Tongue (tissue), 2 donors: ENCODE data around the gene ADSL. TPM values are rescaled to one million over a fixed set of nuclear protein-coding genes. Genes with fewer than 3 reads are reported as not detected.
"Not testable (repeated sequence)": the region's sequence is repeated elsewhere in the genome, so short reads cannot be mapped to it uniquely, and the experiment has no call there.

Source experiments
- DNase-seq: peaks from one replicate; pipeline ENCODE4 v3.0.0-alpha.2; 2015
- total RNA-seq: library from RNA; depleted of rRNA; stranded (reverse); fragments of >200 nt; gene quantifications from one replicate; pipeline ENCODE4 v1.2.3, GENCODE V29; 2014

ADSL gene
- total RNA-seq = 236 TPM

DNA sequence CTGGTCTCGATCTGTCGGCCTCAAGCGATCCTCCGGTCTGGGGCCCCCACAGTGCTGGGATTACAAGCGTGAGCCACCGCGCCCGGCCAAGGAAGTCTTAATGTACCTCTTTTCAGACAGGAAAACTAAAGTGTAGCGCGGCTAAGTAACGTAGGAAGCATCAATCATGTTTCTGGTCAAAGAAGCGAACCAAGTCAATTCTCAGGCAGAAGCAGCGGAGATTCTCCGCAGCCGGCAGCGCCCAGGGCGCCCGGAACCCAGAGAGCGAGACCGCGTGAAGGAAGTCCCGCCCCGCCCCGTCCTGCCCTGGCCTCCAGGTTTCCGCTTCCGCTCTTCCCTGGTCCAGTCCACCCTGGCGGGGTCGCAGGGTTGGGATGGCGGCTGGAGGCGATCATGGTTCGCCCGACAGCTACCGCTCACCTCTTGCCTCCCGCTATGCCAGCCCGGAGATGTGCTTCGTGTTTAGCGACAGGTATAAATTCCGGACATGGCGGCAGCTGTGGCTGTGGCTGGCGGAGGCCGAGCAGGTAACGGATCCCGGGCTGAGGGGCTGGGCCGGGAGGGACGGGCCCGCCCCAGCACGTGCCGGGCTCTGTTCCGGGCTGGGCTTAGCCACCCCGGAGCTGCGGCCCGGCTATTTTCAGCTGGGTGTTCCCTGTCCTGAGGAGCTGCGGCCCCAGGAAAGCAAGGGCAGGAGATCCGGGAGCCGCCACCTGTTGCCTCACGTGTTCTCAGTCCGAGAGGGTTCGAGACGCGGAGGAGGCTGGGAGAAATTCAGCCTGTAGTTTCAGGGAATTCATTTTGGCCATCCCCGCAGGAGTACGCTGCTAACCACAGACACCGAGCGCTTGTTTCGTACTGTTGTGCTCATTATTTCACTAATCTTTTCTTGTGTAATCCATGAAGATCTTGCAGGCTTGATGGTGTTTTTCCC lies at the start of gene ADSL:
ADSL (plus strand) TSS at position 316 of the 934 bp plus-strand sequence; CDS start at position 375, 59 bp downstream.
- peak; percentile 96 for DNase-seq

DNA sequence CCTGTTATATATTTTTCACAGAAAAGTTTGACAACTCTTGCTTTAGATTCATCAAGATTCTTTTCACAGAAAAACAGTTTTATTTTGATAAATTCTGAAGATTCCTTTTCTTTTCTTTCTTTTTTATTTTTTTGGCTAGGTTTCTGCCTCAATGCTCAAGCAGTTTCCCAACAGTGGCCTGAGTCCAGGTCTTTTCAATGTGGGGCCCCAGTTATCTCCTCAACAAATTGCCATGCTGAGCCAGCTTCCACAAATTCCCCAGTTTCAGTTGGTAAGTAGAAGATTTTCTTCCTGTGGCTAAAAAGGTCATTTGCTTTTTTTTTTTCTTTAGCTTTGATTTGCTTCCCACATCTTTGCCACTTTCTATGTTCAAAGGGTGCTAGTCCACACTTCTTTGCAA lies 46.0 kb upstream of the ADSL start:
- no peak for DNase-seq

DNA sequence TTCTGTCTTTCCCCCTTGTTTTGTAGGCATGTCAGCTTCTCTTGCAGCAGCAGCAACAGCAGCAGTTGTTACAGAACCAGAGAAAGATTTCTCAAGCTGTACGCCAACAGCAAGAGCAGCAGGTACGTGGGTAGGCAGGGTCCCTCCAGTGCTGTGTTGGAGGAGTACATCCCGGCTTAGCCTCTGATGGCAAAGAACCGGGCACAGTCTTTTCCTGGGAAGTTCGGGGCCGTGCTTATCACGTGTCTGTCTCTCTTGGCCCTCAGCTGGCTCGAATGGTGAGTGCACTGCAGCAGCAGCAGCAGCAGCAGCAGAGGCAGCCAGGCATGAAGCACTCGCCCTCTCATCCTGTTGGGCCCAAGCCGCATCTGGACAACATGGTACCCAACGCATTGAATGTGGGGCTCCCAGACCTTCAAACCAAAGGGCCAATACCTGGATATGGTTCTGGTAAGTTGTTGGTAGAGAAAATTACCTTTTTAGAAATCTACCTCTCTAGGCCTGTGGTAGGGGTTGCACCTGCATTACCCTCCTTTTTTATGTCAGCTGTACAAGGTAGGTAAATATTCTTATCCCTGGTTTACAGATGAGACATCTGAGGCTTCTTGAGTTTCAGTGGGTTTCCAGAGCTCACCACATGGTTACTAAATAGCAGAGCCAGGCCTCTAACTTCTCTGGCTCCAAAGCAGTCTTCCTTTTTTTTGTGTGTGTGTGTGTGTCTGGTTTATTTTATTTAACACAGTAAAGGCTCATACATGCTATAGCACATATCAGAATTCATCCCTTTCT lies 45.2 kb upstream of the ADSL start:
- no peak for DNase-seq

DNA sequence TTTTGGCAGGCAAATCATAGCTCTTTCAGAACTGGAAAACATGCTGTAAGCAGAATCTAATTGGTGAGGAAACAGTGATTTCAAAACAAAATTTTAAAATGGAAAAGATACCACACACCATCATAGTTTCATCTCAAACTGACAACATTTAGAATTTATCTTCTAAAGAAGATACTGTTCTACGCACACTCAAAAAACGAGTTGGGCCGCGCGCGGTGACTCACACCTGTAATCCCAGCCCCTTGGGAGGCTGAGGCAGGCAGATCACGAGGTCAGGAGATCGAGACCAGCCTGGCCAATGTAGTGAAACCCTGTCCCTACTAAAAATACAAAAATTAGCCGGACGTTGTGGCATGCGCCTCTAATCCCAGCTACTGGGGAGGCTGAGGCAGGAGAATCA lies 44.2 kb upstream of the ADSL start:
- no peak for DNase-seq

DNA sequence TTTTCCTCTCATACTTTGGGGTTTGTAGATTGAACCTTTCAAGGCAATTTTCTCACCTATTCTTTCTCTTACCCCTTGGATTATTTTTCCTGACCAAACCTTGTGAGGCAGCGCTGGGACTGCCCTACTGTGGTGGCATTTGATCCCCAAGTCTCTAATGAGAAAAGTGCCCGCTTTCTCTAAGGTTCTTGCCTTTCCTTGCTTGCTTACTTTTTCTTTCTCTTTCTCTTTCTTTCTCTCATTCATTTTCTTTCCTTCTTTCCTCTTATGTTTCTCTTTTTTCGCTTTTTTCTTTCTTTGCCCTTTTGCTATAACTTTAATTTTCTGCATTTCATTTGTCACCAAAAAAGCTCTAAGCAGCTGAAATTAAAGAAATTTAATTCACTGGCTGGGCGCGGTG lies 40.7 kb upstream of the ADSL start:
- no peak for DNase-seq

DNA sequence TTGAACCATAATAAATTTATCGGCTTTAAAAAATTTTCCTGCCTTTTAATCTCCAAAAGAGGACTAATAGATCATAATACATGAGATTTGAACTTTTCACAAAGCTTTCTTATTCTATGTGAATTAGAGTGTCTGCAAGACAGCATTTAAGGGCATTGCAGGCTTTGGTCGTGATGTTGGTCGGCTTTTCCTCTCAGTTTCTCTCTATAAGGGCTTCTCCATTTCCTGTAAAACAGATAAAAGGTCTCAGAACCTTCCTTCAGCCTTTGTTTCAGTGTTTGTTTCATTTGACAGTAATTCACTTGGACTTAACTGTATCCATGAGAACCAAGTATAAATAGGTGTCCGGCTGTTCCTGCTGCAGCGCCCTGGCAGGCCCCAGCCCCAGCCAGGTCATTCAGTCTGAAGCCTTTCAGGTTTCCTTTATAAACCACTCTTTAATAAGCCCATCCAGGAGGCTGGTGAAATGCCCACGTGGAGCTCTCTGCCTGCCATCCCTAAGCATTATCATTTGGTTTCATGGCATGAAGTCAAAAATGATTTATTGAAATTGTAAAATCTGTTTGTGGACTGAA lies 37.2 kb upstream of the ADSL start:
- no peak for DNase-seq

DNA sequence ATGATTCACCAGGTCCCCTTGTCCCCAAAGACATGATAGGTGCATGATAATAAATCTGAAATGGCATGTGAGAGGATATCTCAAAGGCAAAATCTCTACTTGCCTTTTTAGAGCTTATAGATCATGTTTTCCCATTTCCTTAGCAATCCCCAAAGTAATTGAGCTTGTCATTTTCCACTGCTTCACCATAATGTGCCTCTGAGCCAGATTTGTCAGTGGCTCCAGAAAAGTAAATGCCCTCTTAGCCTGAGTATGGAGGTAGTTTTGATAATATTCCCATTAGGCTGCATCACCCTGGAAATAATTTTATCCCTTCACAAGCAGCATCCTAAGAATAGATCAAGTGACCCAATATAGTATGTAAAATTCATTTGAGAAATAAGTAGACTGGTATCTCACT lies 36.7 kb upstream of the ADSL start:
- no peak for DNase-seq

DNA sequence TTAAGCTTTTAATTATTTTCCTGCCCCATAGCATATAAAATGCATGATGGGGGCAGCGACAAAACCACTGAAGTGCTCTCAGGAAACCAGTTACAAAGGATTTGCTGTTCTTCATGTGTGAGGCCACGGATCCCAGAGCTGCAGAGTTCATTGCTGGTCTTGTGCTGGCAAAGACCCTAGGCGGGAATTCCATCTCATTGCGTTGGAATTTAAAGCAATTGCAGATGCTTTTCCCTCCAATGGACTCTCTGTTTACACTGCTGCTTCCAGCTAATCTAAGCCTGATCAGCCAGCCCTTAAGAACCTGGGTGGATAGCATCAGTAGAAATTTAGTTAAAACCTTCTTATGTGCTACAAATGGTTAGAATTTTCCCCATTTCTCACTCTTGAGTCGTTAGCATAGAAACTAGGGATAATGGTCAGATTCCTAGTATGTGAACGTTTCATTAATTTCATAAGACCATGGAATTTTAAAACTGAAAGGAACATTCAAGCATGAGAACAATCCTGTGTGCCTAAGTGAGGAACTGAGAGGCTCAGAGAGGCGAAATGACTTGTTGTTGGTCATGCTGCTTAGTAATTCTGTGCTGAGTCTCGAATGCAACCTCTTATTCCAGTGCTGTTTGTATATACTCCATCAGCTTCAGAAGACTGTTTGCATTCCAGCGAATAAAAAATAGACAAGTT lies 36.1 kb upstream of the ADSL start:
- DNase-seq = peak; percentile 78

DNA sequence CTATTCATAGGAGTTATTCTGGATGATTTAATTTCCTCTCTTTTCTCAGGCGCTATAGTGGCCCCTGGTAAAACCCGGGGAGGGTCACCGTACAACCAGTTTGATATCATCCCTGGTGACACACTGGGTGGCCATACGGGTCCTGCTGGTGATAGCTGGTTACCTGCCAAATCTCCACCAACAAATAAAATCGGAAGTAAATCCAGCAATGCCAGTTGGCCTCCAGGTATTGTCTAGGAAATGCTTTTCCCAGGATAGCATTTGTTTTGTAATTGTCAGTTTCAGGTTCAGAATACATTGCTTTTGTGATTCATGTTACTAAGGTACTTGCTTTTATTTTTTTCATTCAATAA lies 35.6 kb upstream of the ADSL start:
- DNase-seq = no peak

DNA sequence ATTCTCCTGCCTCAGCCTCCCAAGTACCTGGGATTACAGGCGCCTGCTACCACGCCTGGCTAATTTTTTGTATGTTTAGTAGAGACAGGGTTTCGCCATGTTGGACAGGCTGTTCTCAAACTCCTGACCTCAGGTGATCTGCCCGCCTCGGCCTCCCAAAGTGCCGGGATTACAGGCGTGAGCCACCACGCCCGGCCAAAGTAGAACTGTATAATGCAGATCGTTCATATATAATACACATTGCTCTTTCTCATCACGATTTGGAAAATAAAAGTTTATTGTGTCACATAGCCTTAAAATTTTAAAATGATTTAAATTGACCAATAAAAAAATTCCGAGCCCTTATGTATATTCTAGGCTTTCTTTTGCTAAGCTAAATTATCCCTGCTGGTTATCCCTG lies 34.7 kb upstream of the ADSL start:
- not testable (repeated sequence) for DNase-seq

DNA sequence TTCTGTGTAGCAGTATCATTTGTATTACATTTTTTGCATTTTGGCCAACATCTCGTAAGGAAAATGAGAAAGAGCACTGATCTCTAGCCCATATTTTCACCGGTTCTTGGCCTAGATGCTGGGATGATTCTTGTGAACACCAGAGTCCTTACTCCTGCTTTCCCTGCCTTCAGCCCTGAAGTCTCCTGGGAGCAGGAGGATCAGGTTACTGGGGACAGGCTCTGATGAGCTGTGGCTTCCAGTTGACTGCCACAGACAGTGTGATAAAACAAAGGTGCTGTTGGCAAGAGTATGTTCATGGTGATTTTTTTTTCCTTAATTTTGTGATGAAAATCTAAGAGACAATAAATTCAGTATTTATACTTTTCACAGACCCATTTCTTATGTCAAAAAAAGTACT lies 34.2 kb upstream of the ADSL start:
- no peak for DNase-seq

DNA sequence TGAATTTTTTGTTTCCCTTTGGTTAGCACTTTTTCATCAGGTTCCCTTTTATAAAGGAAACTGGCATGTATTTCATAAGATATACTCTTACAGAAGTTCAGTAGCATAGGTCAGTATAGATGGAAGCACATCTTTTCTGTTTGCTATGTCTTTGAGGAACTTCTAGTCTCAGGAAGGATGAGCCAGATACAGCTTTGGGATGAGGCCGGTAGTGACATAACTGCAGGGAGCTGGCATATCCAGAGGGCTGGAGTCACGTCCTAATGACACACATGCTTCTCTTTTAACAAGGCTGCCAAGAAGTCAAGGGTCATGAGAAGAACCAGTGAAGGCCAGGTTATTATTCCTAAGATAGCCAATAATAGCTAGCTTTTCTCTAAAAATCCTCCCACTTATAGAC lies 33.3 kb upstream of the ADSL start:
- DNase-seq = no peak

DNA sequence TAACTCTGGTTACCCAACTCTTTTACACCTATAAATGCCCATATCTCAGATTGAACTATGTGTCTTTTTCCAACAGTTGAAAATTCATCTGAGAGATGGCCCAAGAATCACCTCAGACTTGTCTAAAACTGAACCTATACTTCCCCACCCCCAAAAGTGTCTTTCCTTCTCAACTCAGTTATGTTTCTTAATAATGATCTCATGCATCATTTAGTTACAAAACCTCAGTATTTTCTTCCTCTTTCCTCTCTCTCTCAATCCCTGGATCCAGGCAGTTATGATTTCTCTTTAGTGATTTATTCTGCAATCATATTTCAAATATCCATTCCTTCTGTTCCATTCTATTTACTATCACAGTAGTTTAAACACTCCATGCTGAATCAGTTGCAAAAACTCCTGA lies 32.3 kb upstream of the ADSL start:
- no peak for DNase-seq

DNA sequence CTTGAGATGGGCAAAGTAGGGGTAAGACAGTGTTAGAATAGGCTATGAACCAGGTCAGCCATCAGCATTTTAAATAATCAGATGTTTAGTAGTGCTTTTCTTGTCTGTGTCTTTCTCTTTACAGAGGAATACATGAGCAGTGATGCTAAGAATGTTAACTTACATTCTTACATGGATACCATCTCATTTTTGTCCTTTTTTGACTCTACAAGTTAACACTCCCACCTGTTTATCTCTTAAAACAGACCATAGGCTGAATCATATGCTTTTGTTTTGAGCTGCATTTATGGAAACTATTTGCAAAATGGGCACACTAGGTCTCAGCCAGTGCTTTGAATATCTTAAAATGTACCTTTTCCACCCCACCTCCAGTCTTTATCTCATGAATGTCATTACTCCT lies 25.6 kb upstream of the ADSL start:
- no peak for DNase-seq

DNA sequence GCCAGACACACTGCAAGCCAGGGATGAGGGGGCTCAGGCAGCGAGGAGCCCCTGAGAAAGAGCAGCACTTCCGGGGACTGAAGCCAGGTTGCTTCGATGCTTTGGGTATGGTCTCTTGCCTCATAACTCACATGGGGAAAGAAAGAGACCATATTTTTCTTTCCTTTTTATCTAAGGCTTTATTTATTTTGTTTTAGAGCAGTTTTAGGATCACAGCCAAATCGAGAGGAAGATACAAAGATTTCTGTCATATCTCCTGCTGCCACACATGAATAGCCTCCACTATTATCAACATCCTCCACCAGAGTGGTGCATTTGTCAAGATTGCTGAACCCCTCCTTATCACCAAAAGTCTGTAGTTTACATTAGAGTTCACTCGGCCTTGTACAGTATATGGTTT lies 24.3 kb upstream of the ADSL start:
- no peak for DNase-seq

DNA sequence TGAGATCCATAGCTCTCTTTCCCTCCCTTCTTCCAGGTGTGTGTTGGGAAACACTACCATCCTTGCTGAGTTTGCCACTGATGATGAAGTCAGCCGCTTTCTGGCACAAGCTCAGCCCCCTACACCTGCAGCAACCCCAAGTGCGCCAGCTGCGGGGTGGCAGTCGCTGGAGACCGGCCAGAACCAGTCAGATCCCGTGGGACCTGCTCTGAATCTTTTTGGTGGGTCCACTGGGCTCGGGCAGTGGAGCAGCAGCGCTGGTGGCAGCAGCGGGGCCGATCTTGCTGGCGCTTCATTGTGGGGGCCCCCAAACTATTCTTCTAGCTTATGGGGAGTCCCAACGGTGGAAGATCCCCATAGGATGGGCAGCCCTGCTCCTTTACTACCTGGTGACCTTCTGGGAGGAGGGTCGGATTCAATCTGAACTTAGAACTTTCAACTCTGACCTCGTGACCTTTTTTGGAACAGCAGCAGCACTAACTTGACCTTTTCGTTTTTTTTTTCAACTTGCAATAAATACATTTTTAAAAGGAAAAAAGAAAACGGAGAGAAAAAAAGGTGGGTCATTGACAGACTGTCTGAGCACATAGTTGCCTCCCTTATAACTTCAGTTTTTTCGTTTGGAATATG lies 23.4 kb upstream of the ADSL start:
- no peak for DNase-seq

DNA sequence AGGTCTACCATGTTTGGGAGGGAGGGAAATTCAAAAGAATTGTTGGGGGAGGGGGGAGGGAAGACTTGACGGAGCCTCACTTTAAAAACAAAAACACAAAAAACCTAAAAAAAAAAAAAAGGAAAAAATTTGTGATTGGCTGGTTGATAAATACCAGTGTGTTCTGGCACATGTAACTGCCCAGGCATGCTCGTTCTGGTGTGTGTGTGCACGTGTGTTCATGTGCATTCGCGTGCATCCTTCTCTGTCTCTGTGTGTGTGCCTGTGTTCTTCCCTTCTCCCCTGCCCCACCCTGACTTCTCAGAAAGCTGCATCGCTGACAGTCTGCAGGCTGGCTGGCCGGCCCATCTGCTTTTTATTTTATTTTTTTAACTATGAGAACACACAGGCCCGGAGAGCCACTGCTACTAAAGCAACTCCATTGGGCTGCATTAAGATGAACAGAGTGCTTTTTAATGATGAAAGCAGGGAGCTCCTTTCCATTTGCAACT lies 22.6 kb upstream of the ADSL start:
- DNase-seq = peak; percentile 79

DNA sequence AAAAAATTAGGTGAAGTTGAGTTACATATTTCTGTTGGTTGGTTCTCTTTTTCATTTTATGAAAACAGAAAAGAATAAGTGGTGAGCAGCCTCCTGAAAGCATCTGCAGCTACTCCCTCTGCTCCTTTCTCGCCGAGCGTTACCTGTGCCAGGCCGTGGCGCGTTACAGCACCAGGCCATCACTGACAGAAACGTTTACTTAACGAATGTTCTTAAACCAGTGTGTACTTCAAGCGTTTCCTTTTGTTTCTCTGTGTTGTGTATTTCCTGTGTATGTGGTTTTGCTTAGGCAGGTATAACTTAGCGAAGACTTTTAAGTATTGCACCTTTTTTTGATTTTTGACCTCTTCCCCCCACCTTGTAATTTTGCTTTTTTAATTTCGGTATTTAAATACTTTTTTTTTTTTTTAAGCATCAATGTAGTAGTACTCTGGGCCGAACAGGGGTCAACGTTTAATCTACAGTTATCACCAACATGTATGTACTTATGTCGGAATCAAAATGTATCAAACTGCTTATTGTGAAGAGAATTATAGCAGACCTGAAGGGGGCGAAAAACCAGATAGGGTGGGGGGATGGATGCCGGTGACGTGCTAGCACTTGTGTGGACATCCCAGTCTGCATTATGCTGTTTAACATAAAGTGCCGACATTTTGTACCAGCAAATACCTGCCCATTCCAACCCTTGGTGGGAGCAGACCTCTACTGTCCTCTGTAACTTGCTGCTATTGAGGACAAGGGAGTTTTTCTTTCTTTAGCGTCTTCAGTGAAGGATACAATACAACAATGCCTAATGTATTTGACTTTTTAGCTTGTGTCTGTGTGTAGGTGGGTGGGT lies 21.6 kb upstream of the ADSL start:
- DNase-seq = no peak

DNA sequence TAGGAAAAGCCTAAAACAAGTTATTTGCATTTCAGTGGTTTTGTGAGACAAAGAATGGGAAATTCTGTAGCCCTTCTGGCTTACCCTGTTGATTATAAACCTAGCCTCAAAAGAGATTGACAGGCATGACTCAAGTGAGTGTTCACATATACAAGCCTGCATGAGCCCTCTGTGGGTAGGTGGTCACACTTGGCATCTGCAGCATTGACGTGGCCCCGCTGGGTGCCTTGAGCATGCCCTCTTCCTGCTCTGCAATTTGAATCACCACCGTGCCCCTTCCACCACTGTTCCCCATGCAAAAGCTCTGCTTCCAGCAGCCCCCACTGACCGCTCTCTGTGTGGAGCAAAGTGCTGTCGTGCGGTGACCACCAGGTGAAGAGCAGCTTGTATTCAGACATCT lies 21.0 kb upstream of the ADSL start:
- DNase-seq = no peak

DNA sequence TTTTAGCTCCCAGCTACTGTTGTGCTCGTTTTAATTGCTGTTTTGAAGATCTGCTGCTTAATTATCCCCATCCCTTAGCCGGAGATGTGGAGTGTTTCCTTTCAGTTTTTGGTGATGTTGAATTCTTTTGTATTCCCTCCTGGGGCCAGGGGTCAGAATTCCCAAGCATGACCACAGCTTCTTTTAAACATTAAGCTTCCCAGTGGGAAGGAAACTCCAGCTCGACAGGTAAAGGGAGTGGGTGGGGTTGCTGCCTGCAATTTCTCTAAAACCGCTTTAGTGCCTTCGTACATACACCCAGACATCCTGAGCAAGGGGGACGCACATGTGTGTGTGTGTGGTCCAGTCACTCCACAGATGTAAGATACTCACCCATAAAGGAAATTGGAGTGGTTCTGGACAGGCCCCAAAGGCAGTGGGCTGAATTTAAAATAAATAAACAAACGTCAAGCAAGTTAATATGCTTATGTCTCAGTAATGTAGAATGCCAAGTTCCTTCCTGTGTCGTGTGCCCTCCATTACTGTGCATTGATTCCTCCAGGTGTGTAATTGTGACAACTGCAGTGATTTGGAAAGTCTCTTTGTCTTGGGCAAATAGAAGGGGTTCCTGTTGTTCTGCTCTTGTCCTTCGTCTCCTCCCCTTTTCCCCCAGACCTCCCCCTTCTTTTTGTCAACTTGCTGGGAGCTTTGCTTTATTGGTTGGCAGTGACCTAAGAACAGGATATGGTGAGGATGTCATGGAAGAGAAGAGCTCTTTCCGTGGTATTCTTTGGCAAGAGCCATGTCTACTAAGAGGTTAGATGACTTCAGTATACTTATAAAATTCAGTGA lies 19.2 kb upstream of the ADSL start:
- DNase-seq = peak; percentile 35
